Tibial nerve (tissue), 4 donors: ENCODE data around the gene FBN2. TPM values are rescaled to one million over a fixed set of nuclear protein-coding genes. Genes with fewer than 3 reads are reported as not detected.

Experiments used
- DNase-seq, 2 donors: peaks; one replicate each; pipeline ENCODE4 v3.0.0-alpha.2; 2019; ENCODE audit warnings: low spot score in 2 of 2
- H3K27ac ChIP-seq, 4 donors: fragments of 200-600 bp; sonication (generic) in 3 of 4; one replicate each; pipeline ENCODE4 v1.5.1; 2017 to 2019; ENCODE audit warnings: mild to moderate bottlenecking in 1 of 4
- H3K27me3 ChIP-seq, 2 donors: fragments of 200-600 bp; sonication (generic) in 1 of 2; one replicate each; pipeline versions ENCODE4 v1.5.1 to v1.6.0; 2017 to 2019
- H3K36me3 ChIP-seq, 3 donors: fragments of 200-600 bp; sonication (generic); one replicate each; pipeline ENCODE4 v1.5.1; 2018 to 2019
- H3K4me1 ChIP-seq, 4 donors: fragments of 200-600 bp; sonication (generic) in 3 of 4; one replicate each; pipeline ENCODE4 v1.5.1; 2017 to 2019
- H3K4me3 ChIP-seq, 4 donors: fragments of 200-600 bp; sonication (generic) in 3 of 4; one replicate each; pipeline ENCODE4 v1.5.1; 2017 to 2019; ENCODE audit warnings: mild to moderate bottlenecking in 1 of 4, moderate library complexity in 1 of 4
- H3K9me3 ChIP-seq, 4 donors: fragments of 200-600 bp; sonication (generic) in 3 of 4; one replicate each; pipeline ENCODE4 v1.5.1; 2017 to 2019
- CTCF ChIP-seq, 5 experiments: fragments of 200-600 bp in 3 of 5; fragments of 450-650 bp in 2 of 5; sonication (generic) in 3 of 5; IDR thresholded peaks; one replicate each; pipeline ENCODE4 v1.5.1; 2016 to 2019; ENCODE audit warnings: antibody characterized with exemption in 5 of 5, mild to moderate bottlenecking in 3 of 5, moderate library complexity in 2 of 5
- EP300 ChIP-seq, 2 donors: sonication (generic); formaldehyde crosslinking; IDR thresholded peaks; one replicate each; pipeline ENCODE4 v1.6.1; 2017; ENCODE audit warnings: antibody characterized with exemption in 2 of 2, mild to moderate bottlenecking in 1 of 2
- POLR2A ChIP-seq, 2 donors: fragments of 450-650 bp; IDR thresholded peaks; one replicate each; pipeline ENCODE4 v1.6.1; 2017; ENCODE audit warnings: antibody characterized with exemption in 2 of 2, mild to moderate bottlenecking in 2 of 2, moderate library complexity in 2 of 2
- WGBS, 2 donors: methylation state at CpG; one replicate each; pipeline ENCODE4 v1.1.5; 2018; 5-methylcytosine and 5-hydroxymethylcytosine counted together
- total RNA-seq, 4 donors: library from RNA; depleted of rRNA; stranded (reverse); fragments of >200 nt; gene quantifications; one replicate each; pipeline ENCODE4 v1.1.0, GENCODE V29; 2016

Gene FBN2
- total RNA-seq, 4 donors from 2014 or later, result 1.2 to 6.3 (median 3.6) TPM

- no peaks in the 10 kb centered on the region for H3K27me3 ChIP-seq
- 81 to 90% methylated on average over 4 of the region's 4 CpGs for WGBS, 2 donors
- H3K9me3 ChIP-seq, result no peaks in the 10 kb centered on the region
- TF ChIP-seq EP300 (IDR thresholded peaks at IDR 0.05), result no peak
- TF ChIP-seq CTCF (IDR thresholded peaks at IDR 0.05), result no peak
- no peak for TF ChIP-seq POLR2A (IDR thresholded peaks at IDR 0.05)
- no peaks in the 10 kb centered on the region for H3K4me1 ChIP-seq
- no peak overlapping the region for H3K27ac ChIP-seq
- no peak for DNase-seq
- H3K36me3 ChIP-seq, result no peaks in the 10 kb centered on the region
- H3K4me3 ChIP-seq, result no peak overlapping the region
These were observed 222.4 kb downstream of the FBN2 start for GRCh38 chr5:128315671-128316070.

DNA sequence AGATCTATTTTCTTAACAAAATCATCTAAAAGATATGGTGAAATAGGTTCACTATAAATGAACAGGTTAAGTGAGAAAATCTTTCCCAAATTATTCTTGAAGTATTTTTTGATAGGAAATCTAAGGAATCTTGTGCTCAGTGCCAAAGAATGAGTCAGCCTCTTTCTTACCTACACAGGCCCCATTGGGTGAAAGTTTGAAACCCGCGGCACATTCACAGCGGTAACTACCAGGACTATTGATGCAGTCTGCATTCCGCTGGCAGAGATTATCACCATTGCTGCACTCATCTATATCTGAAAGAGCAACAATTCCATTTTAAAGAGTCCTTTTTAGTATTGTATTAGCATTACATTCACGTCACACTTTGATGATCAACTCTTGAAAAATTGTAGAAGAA lies 232.7 kb downstream of the FBN2 start:
- DNase-seq, result no peak
- no peaks in the 10 kb centered on the region for H3K27me3 ChIP-seq
- 94 to 97% methylated on average over 5 of the region's 5 CpGs for WGBS, 2 donors
- H3K4me3 ChIP-seq, result no peak overlapping the region
- H3K9me3 ChIP-seq, result no peaks in the 10 kb centered on the region
- H3K27ac ChIP-seq, result no peak overlapping the region
- TF ChIP-seq POLR2A (IDR thresholded peaks at IDR 0.05), result no peak
- no peak for TF ChIP-seq EP300 (IDR thresholded peaks at IDR 0.05)
- no peak for TF ChIP-seq CTCF (IDR thresholded peaks at IDR 0.05)
- no peaks in the 10 kb centered on the region for H3K4me1 ChIP-seq
- peaks cover 0 to 3% (median 0%) of the 10 kb centered on the region in 3 donors for H3K36me3 ChIP-seq

DNA sequence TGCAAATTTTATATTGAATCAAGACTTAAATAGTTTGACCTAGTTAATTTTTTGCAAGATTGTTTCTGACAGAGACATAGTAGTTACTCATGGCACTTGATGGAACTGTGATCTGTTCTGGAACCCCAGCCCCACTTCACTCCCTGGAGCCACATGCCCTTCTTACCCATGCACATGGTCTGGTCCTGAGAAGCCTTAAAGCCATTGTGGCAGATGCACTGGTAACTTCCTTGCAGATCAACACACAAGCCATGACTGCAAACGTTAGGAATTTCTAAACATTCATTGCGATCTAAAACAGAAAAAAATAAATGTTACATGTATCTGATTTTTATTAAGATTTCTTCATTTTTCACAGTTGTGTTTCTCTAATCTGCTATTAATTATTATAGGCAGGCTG lies 233.3 kb downstream of the FBN2 start:
- 82 to 85% methylated on average over 2 of the region's 2 CpGs for WGBS, 2 donors
- Histone ChIP-seq H3K4me3 (no peak overlapping the region), H3K36me3 (peaks cover 0 to 8% (median 0%) of the 10 kb centered on the region in 3 donors), H3K9me3 (no peaks in the 10 kb centered on the region), H3K4me1 (no peaks in the 10 kb centered on the region), H3K27ac (no peak overlapping the region), H3K27me3 (no peaks in the 10 kb centered on the region)
- TF ChIP-seq EP300 (IDR thresholded peaks at IDR 0.05) (no peak), CTCF (IDR thresholded peaks at IDR 0.05) (no peak), POLR2A (IDR thresholded peaks at IDR 0.05) (no peak)
- DNase-seq, result no peak

DNA sequence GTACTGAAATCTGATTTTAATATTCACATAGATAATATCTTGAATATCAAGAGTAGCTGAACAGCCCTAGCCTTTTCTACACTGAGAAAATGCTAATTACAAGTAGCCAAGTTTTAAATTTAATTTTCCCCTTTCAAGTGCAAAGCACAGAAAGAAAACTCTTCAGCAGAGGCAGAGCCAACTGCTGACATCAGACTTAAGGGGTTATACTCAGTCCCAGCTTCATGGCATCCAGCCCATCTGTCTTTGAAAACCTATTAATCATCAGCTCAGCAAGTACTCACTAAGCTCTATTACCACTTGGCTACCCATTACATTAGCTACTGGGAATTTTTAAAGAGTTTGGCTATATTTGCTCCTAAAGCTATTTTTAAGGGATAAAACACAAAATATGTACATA lies 234.0 kb downstream of the FBN2 start:
- TF ChIP-seq POLR2A (IDR thresholded peaks at IDR 0.05) (no peak), EP300 (IDR thresholded peaks at IDR 0.05) (no peak), CTCF (IDR thresholded peaks at IDR 0.05) (no peak)
- no peaks in the 10 kb centered on the region for H3K27me3 ChIP-seq
- no peak overlapping the region for H3K27ac ChIP-seq
- no peak for DNase-seq
- H3K4me3 ChIP-seq, result no peak overlapping the region
- no peaks in the 10 kb centered on the region for H3K9me3 ChIP-seq
- peaks cover 0 to 8% (median 0%) of the 10 kb centered on the region in 3 donors for H3K36me3 ChIP-seq
- H3K4me1 ChIP-seq, result no peaks in the 10 kb centered on the region

DNA sequence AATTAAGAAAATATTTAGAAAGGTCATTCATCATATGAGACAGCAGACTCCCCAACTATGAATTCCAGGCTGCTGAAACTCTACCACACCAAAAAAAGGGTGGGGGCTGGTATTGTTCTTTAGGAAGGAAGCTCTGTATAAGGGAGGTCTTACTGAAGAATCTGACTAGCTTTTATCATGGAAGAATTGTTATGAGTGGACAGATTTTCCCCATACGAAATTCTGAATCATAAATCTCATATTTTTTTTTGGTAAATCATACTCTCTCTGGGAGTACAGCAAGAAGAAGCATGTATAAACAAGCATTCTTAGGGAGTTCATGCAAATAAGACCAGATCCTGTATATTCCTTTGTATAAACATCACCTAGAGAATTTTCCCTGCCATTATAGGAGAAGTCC lies 234.5 kb downstream of the FBN2 start:
- H3K27me3 ChIP-seq, result no peaks in the 10 kb centered on the region
- no peak overlapping the region for H3K4me3 ChIP-seq
- DNase-seq, result no peak
- no peaks in the 10 kb centered on the region for H3K4me1 ChIP-seq
- no peak overlapping the region for H3K27ac ChIP-seq
- TF ChIP-seq CTCF (IDR thresholded peaks at IDR 0.05), result no peak
- no peak for TF ChIP-seq POLR2A (IDR thresholded peaks at IDR 0.05)
- no peak for TF ChIP-seq EP300 (IDR thresholded peaks at IDR 0.05)
- no peaks in the 10 kb centered on the region for H3K9me3 ChIP-seq
- 25 to 36% methylated on average over 1 of the region's 1 CpG for WGBS, 2 donors
- H3K36me3 ChIP-seq, result peaks cover 0 to 8% (median 0%) of the 10 kb centered on the region in 3 donors
